Liver (tissue), 9 donors: Measurements from ENCODE around the gene LMOD3. TPM values are rescaled to one million over a fixed set of nuclear protein-coding genes. Genes with fewer than 3 reads are reported as not detected.

ENCODE experiments used
- DNase-seq: peaks from one replicate; pipeline ENCODE4 v3.0.0-alpha.2; 2017; ENCODE audit warnings: low spot score
- H3K27ac ChIP-seq, 2 donors: one replicate each; pipeline ENCODE4 v1.7.0; 2013; ENCODE audit warnings: inconsistent platforms in 2 of 2, low read length in 2 of 2, control low read depth in 1 of 2, low read depth in 1 of 2, mild to moderate bottlenecking in 1 of 2
- H3K27me3 ChIP-seq, 4 donors: one replicate each; pipeline versions ENCODE4 v1.6.1 to v1.7.0; 2013; ENCODE audit warnings: low read length in 3 of 4, inconsistent platforms in 1 of 4, mild to moderate bottlenecking in 1 of 4, moderate library complexity in 1 of 4; ENCODE audit not compliant: control insufficient read depth in 4 of 4, insufficient read depth in 4 of 4
- H3K36me3 ChIP-seq, 4 donors: one replicate each; pipeline versions ENCODE4 v1.6.1 to v1.7.0; 2013; ENCODE audit warnings: low read length in 3 of 4, mild to moderate bottlenecking in 3 of 4, low read depth in 1 of 4, moderate library complexity in 1 of 4; ENCODE audit not compliant: control insufficient read depth in 4 of 4, insufficient read depth in 3 of 4
- H3K4me1 ChIP-seq, 4 donors: one replicate each; pipeline versions ENCODE4 v1.6.1 to v1.7.0; 2013; ENCODE audit warnings: low read length in 3 of 4, mild to moderate bottlenecking in 3 of 4, moderate library complexity in 1 of 4; ENCODE audit not compliant: control insufficient read depth in 4 of 4, insufficient read depth in 4 of 4
- H3K4me3 ChIP-seq, 3 donors: one replicate each; pipeline versions ENCODE4 v1.6.1 to v1.7.0; 2013; ENCODE audit warnings: low read length in 3 of 3, control low read depth in 1 of 3, low read depth in 1 of 3, mild to moderate bottlenecking in 1 of 3
- H3K9ac ChIP-seq, 2 donors: one replicate each; pipeline ENCODE4 v1.7.0; 2013; ENCODE audit warnings: low read length in 2 of 2, mild to moderate bottlenecking in 2 of 2, moderate library complexity in 2 of 2, control low read depth in 1 of 2, low read depth in 1 of 2
- H3K9me3 ChIP-seq, 4 donors: one replicate each; pipeline versions ENCODE4 v1.6.1 to v1.7.0; 2013; ENCODE audit warnings: low read length in 3 of 4; ENCODE audit not compliant: control insufficient read depth in 4 of 4
- ATF3 ChIP-seq: IDR thresholded peaks from 2 replicates; pipeline ENCODE4 v1.6.1; 2016; ENCODE audit warnings: antibody characterized with exemption
- CTCF ChIP-seq: fragments of 150-350 bp; IDR thresholded peaks from 2 replicates; pipeline ENCODE4 v1.5.1; 2017; ENCODE audit warnings: improper control_type of control experiment, low read depth, low read length; ENCODE audit not compliant: missing input control
- EGR1 ChIP-seq, 2 donors: IDR thresholded peaks; 2 replicates each; pipeline ENCODE4 v1.6.1; 2016 to 2018; ENCODE audit warnings: antibody characterized with exemption in 2 of 2, low read depth in 2 of 2
- FOXA1 ChIP-seq: IDR thresholded peaks from 2 replicates; pipeline ENCODE4 v1.6.1; 2016; ENCODE audit warnings: antibody characterized with exemption
- FOXA2 ChIP-seq: IDR thresholded peaks from 2 replicates; pipeline ENCODE4 v1.6.1; 2016; ENCODE audit warnings: antibody characterized with exemption
- GABPA ChIP-seq, 2 donors: IDR thresholded peaks in 1 of 2; conservative IDR thresholded peaks in 1 of 2; 2 replicates each; pipeline ENCODE4 v1.6.1; 2016; ENCODE audit warnings: antibody characterized with exemption in 2 of 2, mild to moderate bottlenecking in 1 of 2, moderate library complexity in 1 of 2
- HNF4A ChIP-seq, 2 donors: conservative IDR thresholded peaks; 2 replicates each; pipeline ENCODE4 v1.6.1; 2016; ENCODE audit warnings: antibody characterized with exemption in 2 of 2, mild to moderate bottlenecking in 2 of 2
- HNF4G ChIP-seq: IDR thresholded peaks from 2 replicates; pipeline ENCODE4 v1.6.1; 2016; ENCODE audit warnings: antibody characterized with exemption
- JUND ChIP-seq, 2 donors: IDR thresholded peaks; 2 replicates each; pipeline ENCODE4 v1.6.1; 2016; ENCODE audit warnings: antibody characterized with exemption in 2 of 2
- MAX ChIP-seq: IDR thresholded peaks from 2 replicates; pipeline ENCODE4 v1.6.1; 2016; ENCODE audit warnings: antibody characterized with exemption
- NR2F2 ChIP-seq: IDR thresholded peaks from 2 replicates; pipeline ENCODE4 v1.6.1; 2016; ENCODE audit warnings: antibody characterized with exemption
- RAD21 ChIP-seq, 2 donors: IDR thresholded peaks; 2 replicates each; pipeline ENCODE4 v1.6.1; 2016; ENCODE audit warnings: antibody characterized with exemption in 2 of 2, mild to moderate bottlenecking in 2 of 2
- REST ChIP-seq: IDR thresholded peaks from 2 replicates; pipeline ENCODE4 v1.6.1; 2016; ENCODE audit warnings: antibody characterized with exemption, mild to moderate bottlenecking
- RXRA ChIP-seq, 2 donors: IDR thresholded peaks; 2 replicates each; pipeline ENCODE4 v1.6.1; 2017 to 2018; ENCODE audit warnings: antibody characterized with exemption in 2 of 2, mild to moderate bottlenecking in 1 of 2
- SP1 ChIP-seq: IDR thresholded peaks from 2 replicates; pipeline ENCODE4 v1.6.1; 2018; ENCODE audit warnings: antibody characterized with exemption, mild to moderate bottlenecking
- TAF1 ChIP-seq: conservative IDR thresholded peaks from 2 replicates; pipeline ENCODE4 v1.6.1; 2016; ENCODE audit warnings: antibody characterized with exemption, mild to moderate bottlenecking
- YY1 ChIP-seq: IDR thresholded peaks from 2 replicates; pipeline ENCODE4 v1.6.1; 2016; ENCODE audit warnings: antibody characterized with exemption, mild to moderate bottlenecking
- ZBTB33 ChIP-seq: IDR thresholded peaks from 2 replicates; pipeline ENCODE4 v1.6.1; 2016; ENCODE audit warnings: antibody characterized with exemption
- WGBS: extraction: QIAGEN DNeasy Blood & Tissue Kit; methylation state at CpG from one replicate; pipeline ENCODE4 v1.1.7; 2013; 5-methylcytosine and 5-hydroxymethylcytosine counted together
- polyA plus RNA-seq, 2 donors: library from polyadenylated mRNA; stranded (reverse) in 1 of 2; unstranded in 1 of 2; fragments of 200-250 nt in 1 of 2; fragments of >200 nt in 1 of 2; fragmentation: Nextera tagmentation in 1 of 2; extraction: Ambion mirVana in 1 of 2; gene quantifications; one replicate each; pipeline versions ENCODE4 v1.2.1 to v1.2.3, GENCODE V29; 2013 to 2015
- total RNA-seq, 2 donors: library from RNA; depleted of rRNA; stranded (reverse); fragments of >200 nt; gene quantifications; one replicate each; pipeline ENCODE4 v1.2.3, GENCODE V29; 2014
- donor health status: healthy.
- donor health status: healthy.
- donor health status: healthy.
- donor health status: healthy.
- donor health status: healthy.

The LMOD3 gene
- total and polyA plus RNA-seq, 4 donors: 0.02 to 0.04 TPM; not detected in 2

GRCh38 chr3:69166446-69166845 lies 44.1 kb upstream of the LMOD3 start:
- no peak for DNase-seq
- H3K9me3 ChIP-seq: no peaks in the 10 kb centered on the region
- no peak overlapping the region for H3K27ac ChIP-seq
- WGBS: 29% methylated on average over 1 of the region's 1 CpG
- TF ChIP-seq YY1 (no peak), RAD21 (IDR thresholded peaks at IDR 0.05) (peak in 1 of 2 donors; percentile 20)
- no peaks in the 10 kb centered on the region for H3K27me3 ChIP-seq
- no peak overlapping the region for H3K9ac ChIP-seq
- peaks cover 0 to 9% (median 3%) of the 10 kb centered on the region in 4 donors for H3K4me1 ChIP-seq
- H3K36me3 ChIP-seq: peaks cover 0 to 20% (median 18%) of the 10 kb centered on the region in 4 donors
- H3K4me3 ChIP-seq: no peak overlapping the region

- H3K27ac ChIP-seq: no peak overlapping the region
- no peak for DNase-seq
- H3K36me3 ChIP-seq: peaks cover 0 to 14% (median 11%) of the 10 kb centered on the region in 4 donors
- H3K27me3 ChIP-seq: no peaks in the 10 kb centered on the region
- no peak overlapping the region for H3K9ac ChIP-seq
- H3K4me1 ChIP-seq: peaks cover 0 to 9% (median 3%) of the 10 kb centered on the region in 4 donors
- 99% methylated on average over 4 of the region's 4 CpGs for WGBS
- TF ChIP-seq EGR1 (IDR thresholded peaks at IDR 0.05; ENCODE audit: low read depth in 2 of 2): no peak
- TF ChIP-seq HNF4G: no peak
- no peak for TF ChIP-seq YY1
- no peak for TF ChIP-seq ZBTB33
- no peak for TF ChIP-seq ATF3
- no peak for TF ChIP-seq JUND (IDR thresholded peaks at IDR 0.05)
- TF ChIP-seq GABPA (IDR thresholded peaks at IDR 0.05 in 1 of 2, conservative IDR thresholded peaks at IDR 0.05 in 1 of 2): no peak
- no peak for TF ChIP-seq RAD21 (IDR thresholded peaks at IDR 0.05)
- TF ChIP-seq HNF4A (conservative IDR thresholded peaks at IDR 0.05): no peak
- TF ChIP-seq MAX: no peak
- no peak for TF ChIP-seq CTCF
- no peaks in the 10 kb centered on the region for H3K9me3 ChIP-seq
- H3K4me3 ChIP-seq: no peak overlapping the region
Observed at GRCh38 chr3:69165744-69166143, 43.3 kb upstream of the LMOD3 start.

GRCh38 chr3:69164296-69164695 lies 41.9 kb upstream of the LMOD3 start:
- Histone ChIP-seq H3K9ac (no peak overlapping the region), H3K36me3 (peaks cover 0 to 3% (median 2%) of the 10 kb centered on the region in 4 donors), H3K4me3 (no peak overlapping the region), H3K27me3 (no peaks in the 10 kb centered on the region), H3K27ac (no peak overlapping the region), H3K9me3 (no peaks in the 10 kb centered on the region), H3K4me1 (peaks cover 0 to 9% (median 3%) of the 10 kb centered on the region in 4 donors)
- no peak for DNase-seq
- TF ChIP-seq ZBTB33: no peak
- no peak for TF ChIP-seq RXRA (IDR thresholded peaks at IDR 0.05)
- TF ChIP-seq EGR1 (IDR thresholded peaks at IDR 0.05; ENCODE audit: low read depth in 2 of 2): no peak
- no peak for TF ChIP-seq TAF1
- no peak for TF ChIP-seq FOXA2
- TF ChIP-seq ATF3: no peak
- TF ChIP-seq REST: no peak
- TF ChIP-seq NR2F2: no peak
- no peak for TF ChIP-seq SP1
- TF ChIP-seq HNF4G: no peak
- no peak for TF ChIP-seq YY1
- TF ChIP-seq HNF4A (conservative IDR thresholded peaks at IDR 0.05): no peak
- TF ChIP-seq JUND (IDR thresholded peaks at IDR 0.05): no peak
- no peak for TF ChIP-seq GABPA (IDR thresholded peaks at IDR 0.05 in 1 of 2, conservative IDR thresholded peaks at IDR 0.05 in 1 of 2)
- TF ChIP-seq FOXA1: no peak
- no peak for TF ChIP-seq RAD21 (IDR thresholded peaks at IDR 0.05)
